Kidney tubule cell (primary cell): ENCODE measurements around the gene RAB5A.
A peak's percentile ranks its signal among the peaks of the same experiment; 100 is the strongest.
"Not testable (repeated sequence)": the region's sequence is repeated elsewhere in the genome, so short reads cannot be mapped to it uniquely, and the experiment has no call there.

Experiments used
- DNase-seq: peaks from one replicate; pipeline ENCODE4 v3.0.0-alpha.2; 2018; ENCODE audit warnings: low spot score

Gene RAB5A

GRCh38 chr3:19946832-19947548 is at the start of gene RAB5A:
TSS of gene RAB5A (plus strand) at chr3:19947097. CDS start at chr3:19950899, 3,802 bp downstream.
- DNase-seq = peak; percentile 99

GRCh38 chr3:19898721-19899120 is 48.2 kb upstream of the RAB5A start:
- DNase-seq = no peak

GRCh38 chr3:19899264-19899663 is 47.6 kb upstream of the RAB5A start:
- DNase-seq = no peak

GRCh38 chr3:19899833-19900232 is 47.1 kb upstream of the RAB5A start:
- not testable (repeated sequence) for DNase-seq

- DNase-seq = no peak
Observed at GRCh38 chr3:19901337-19901736, 45.6 kb upstream of the RAB5A start.

- peak; percentile 17 for DNase-seq
Observed at GRCh38 chr3:19901918-19902317, 45.0 kb upstream of the RAB5A start.

- no peak for DNase-seq
Observed at GRCh38 chr3:19903649-19904048, 43.2 kb upstream of the RAB5A start.

- DNase-seq = no peak
Observed at GRCh38 chr3:19907523-19907922, 39.4 kb upstream of the RAB5A start.

GRCh38 chr3:19911452-19911851 is 35.4 kb upstream of the RAB5A start:
- no peak for DNase-seq

GRCh38 chr3:19917167-19917566 is 29.7 kb upstream of the RAB5A start:
- DNase-seq = no peak

- peak; percentile 84 for DNase-seq
Observed at GRCh38 chr3:19920401-19921080, 26.4 kb upstream of the RAB5A start.

- DNase-seq = no peak
Observed at GRCh38 chr3:19931180-19931692, 15.7 kb upstream of the RAB5A start.

GRCh38 chr3:19931767-19932188 is 15.1 kb upstream of the RAB5A start:
- DNase-seq = peak; percentile 66

- DNase-seq = no peak
Observed at GRCh38 chr3:19932422-19932821, 14.5 kb upstream of the RAB5A start.

GRCh38 chr3:19934098-19934566 is 12.8 kb upstream of the RAB5A start, which contains the start of gene EFHB:
TSS of gene EFHB (minus strand) at chr3:19934217. CDS start at chr3:19934018, 199 bp downstream.
- DNase-seq = peak; percentile 75

- peak; percentile 54 for DNase-seq
Observed at GRCh38 chr3:19937459-19938294, 9.2 kb upstream of the RAB5A start.

- no peak for DNase-seq
Observed at GRCh38 chr3:19938295-19938627, 8.6 kb upstream of the RAB5A start.

GRCh38 chr3:19940643-19941042 is 6.3 kb upstream of the RAB5A start:
- DNase-seq = no peak

- peak; percentile 47 for DNase-seq
Observed at GRCh38 chr3:19945534-19945933, 1.4 kb upstream of the RAB5A start.

GRCh38 chr3:19945969-19946831 is 697 bp upstream of the RAB5A start:
- peak; percentile 6 for DNase-seq

GRCh38 chr3:19947549-19948225 is 790 bp downstream of the RAB5A start:
- peak; percentile 62 for DNase-seq
